ENCODE data around the gene RASGEF1B. TPM values are rescaled to one million over a fixed set of nuclear protein-coding genes. Genes with fewer than 3 reads are reported as not detected.
A peak's percentile ranks its signal among the peaks of the same experiment; 100 is the strongest.

The RASGEF1B gene
- total RNA-seq, 1 experiment from 2014 or later = 7.5 TPM

- no peak overlapping the region for H2BK12ac ChIP-seq (ENCODE audit: insufficient read length, low read depth, low read length)
- H3T11ph ChIP-seq (ENCODE audit: low read length) = no peak overlapping the region
- no peak overlapping the region for H4K8ac ChIP-seq (replicated peaks; ENCODE audit: insufficient read length, low read depth, low read length)
- TF ChIP-seq, protein P1, sequence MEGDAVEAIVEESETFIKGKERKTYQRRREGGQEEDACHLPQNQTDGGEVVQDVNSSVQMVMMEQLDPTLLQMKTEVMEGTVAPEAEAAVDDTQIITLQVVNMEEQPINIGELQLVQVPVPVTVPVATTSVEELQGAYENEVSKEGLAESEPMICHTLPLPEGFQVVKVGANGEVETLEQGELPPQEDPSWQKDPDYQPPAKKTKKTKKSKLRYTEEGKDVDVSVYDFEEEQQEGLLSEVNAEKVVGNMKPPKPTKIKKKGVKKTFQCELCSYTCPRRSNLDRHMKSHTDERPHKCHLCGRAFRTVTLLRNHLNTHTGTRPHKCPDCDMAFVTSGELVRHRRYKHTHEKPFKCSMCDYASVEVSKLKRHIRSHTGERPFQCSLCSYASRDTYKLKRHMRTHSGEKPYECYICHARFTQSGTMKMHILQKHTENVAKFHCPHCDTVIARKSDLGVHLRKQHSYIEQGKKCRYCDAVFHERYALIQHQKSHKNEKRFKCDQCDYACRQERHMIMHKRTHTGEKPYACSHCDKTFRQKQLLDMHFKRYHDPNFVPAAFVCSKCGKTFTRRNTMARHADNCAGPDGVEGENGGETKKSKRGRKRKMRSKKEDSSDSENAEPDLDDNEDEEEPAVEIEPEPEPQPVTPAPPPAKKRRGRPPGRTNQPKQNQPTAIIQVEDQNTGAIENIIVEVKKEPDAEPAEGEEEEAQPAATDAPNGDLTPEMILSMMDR (conservative IDR thresholded peaks at IDR 0.05) = no peak
- WGBS (ENCODE audit: extremely low coverage, insufficient read length, low lambda C conversion rate) = no CpG with 5 or more reads among the region's 6 CpGs
- no peak overlapping the region for H3K18ac ChIP-seq (ENCODE audit: insufficient read length, low read depth, low read length)
- no peak overlapping the region for H4K5ac ChIP-seq (ENCODE audit: insufficient read length, low read depth, low read length)
- H3K4me2 ChIP-seq (ENCODE audit: insufficient read depth, insufficient read length, low read length) = peak overlapping the region; percentile 32
- H3K9me3 Mint-ChIP-seq = peaks cover 0 to 3% of the 10 kb centered on the region in 2 experiments; a peak in 3 of 5 replicates
- no peak overlapping the region for H4K91ac ChIP-seq (ENCODE audit: insufficient read length, low read depth, low read length)
- peaks cover 3% of the 10 kb centered on the region; the same call in 1 of the 2 replicates for H3K4me1 ChIP-seq (ENCODE audit: insufficient read depth, low read length)
- no peak overlapping the region for H3K4ac ChIP-seq (ENCODE audit: low read depth, low read length)
- no peaks in the 10 kb centered on the region for H3K79me1 ChIP-seq (ENCODE audit: insufficient read depth, low read depth, low read length, poor library complexity, severe bottlenecking)
- H2AFZ ChIP-seq (ENCODE audit: low read length) = peak overlapping the region; percentile 37
- H3K9me3 ChIP-seq (ENCODE audit: control insufficient read depth, low read depth, low read length) = no peaks in the 10 kb centered on the region
- H2BK15ac ChIP-seq (ENCODE audit: low read depth, low read length) = no peak overlapping the region
- no peaks in the 10 kb centered on the region; the same call in 1 of the 2 replicates for H3K27me3 Mint-ChIP-seq (ENCODE audit: low read depth)
- peaks cover 3% of the 10 kb centered on the region for H3K23me2 ChIP-seq (ENCODE audit: insufficient read length, low read depth, low read length, poor library complexity, severe bottlenecking)
- H2AK5ac ChIP-seq (ENCODE audit: insufficient read length, low read length) = no peak overlapping the region
- no peak overlapping the region for H3K9ac ChIP-seq (ENCODE audit: extremely low read depth, insufficient read length, low read length)
- H2BK5ac ChIP-seq (ENCODE audit: insufficient read length, low read length) = no peak overlapping the region
- H3K4me3 Mint-ChIP-seq = peak overlapping the region; percentile 1 to 58; a peak in 3 of 5 replicates
- H3K56ac ChIP-seq (ENCODE audit: insufficient read length, low read depth, low read length) = no peak overlapping the region
- no peaks in the 10 kb centered on the region for H4K20me1 ChIP-seq (ENCODE audit: control insufficient read depth, insufficient read depth, insufficient read length)
- peak; percentile 51 for DNase-seq
- H2BK120ac ChIP-seq (ENCODE audit: low read depth, low read length, poor library complexity, severe bottlenecking) = no peak overlapping the region
- no peaks in the 10 kb centered on the region for H3K27me3 ChIP-seq (ENCODE audit: insufficient read depth, low read length)
- peaks cover 48 to 49% of the 10 kb centered on the region in 2 experiments for H3K4me1 Mint-ChIP-seq
- H2BK20ac ChIP-seq (ENCODE audit: low read depth, low read length, poor library complexity, severe bottlenecking) = no peak overlapping the region
- peak overlapping the region; percentile 56 for H3K27ac ChIP-seq (ENCODE audit: insufficient read length, low read depth, low read length)
- H3K27ac Mint-ChIP-seq = peak overlapping the region; percentile 96 to 100 (median 98)
- no peak overlapping the region for H3K23ac ChIP-seq (ENCODE audit: insufficient read length, low read depth, low read length)
- H3K36me3 Mint-ChIP-seq (ENCODE audit: insufficient read depth in 1 of 3, low read depth in 3 of 3) = peaks cover 10 to 20% (median 15%) of the 10 kb centered on the region in 3 experiments; a peak in 6 of 7 replicates
- H3K79me2 ChIP-seq (ENCODE audit: insufficient read depth, low read length) = no peaks in the 10 kb centered on the region
- no peak overlapping the region; the same call in none of the 2 replicates for H3K14ac ChIP-seq (ENCODE audit: insufficient read depth, low read length)
These were observed 44.3 kb downstream of the RASGEF1B start for GRCh38 chr4:81427344-81427821.

Data from H9 (cell line).